HEK293T (cell line): ENCODE results near the gene HS3ST6.

ENCODE experiments used
- ARNT ChIP-seq: fragments of 450-650 bp; IDR thresholded peaks from 2 replicates; pipeline ENCODE4 v1.6.1; 2017; ENCODE audit warnings: mild to moderate bottlenecking
- BHLHE40 ChIP-seq: fragments of 450-650 bp; IDR thresholded peaks from 2 replicates; pipeline ENCODE4 v1.6.1; 2016; ENCODE audit warnings: mild to moderate bottlenecking, moderate library complexity, borderline replicate concordance
- ELF4 ChIP-seq: fragments of 450-650 bp; IDR thresholded peaks from 2 replicates; pipeline ENCODE4 v1.6.1; 2017; ENCODE audit warnings: antibody characterized with exemption
- FOXA1 ChIP-seq: fragments of 450-650 bp; IDR thresholded peaks from 2 replicates; pipeline ENCODE4 v1.6.1; 2016; ENCODE audit warnings: mild to moderate bottlenecking
- FOXK2 ChIP-seq: fragments of 450-650 bp; IDR thresholded peaks from 2 replicates; pipeline ENCODE4 v1.6.1; 2016; ENCODE audit warnings: mild to moderate bottlenecking
- HDGF ChIP-seq: fragments of 450-650 bp; IDR thresholded peaks from 2 replicates; pipeline ENCODE4 v1.6.1; 2017; ENCODE audit warnings: antibody characterized with exemption, borderline replicate concordance
- LEF1 ChIP-seq: fragments of 450-650 bp; IDR thresholded peaks from 2 replicates; pipeline ENCODE4 v1.6.1; 2017; ENCODE audit warnings: mild to moderate bottlenecking, borderline replicate concordance
- SP1 ChIP-seq: fragments of 450-650 bp; IDR thresholded peaks from 2 replicates; pipeline ENCODE4 v1.6.1; 2017
- SUZ12 ChIP-seq: fragments of 450-650 bp; IDR thresholded peaks from 2 replicates; pipeline ENCODE4 v1.6.1; 2016; ENCODE audit warnings: mild to moderate bottlenecking
- TARDBP ChIP-seq: fragments of 450-650 bp; IDR thresholded peaks from 2 replicates; pipeline ENCODE4 v1.6.1; 2016
- ZNF384 ChIP-seq: fragments of 450-650 bp; IDR thresholded peaks from 2 replicates; pipeline ENCODE4 v1.6.1; 2016

DNA sequence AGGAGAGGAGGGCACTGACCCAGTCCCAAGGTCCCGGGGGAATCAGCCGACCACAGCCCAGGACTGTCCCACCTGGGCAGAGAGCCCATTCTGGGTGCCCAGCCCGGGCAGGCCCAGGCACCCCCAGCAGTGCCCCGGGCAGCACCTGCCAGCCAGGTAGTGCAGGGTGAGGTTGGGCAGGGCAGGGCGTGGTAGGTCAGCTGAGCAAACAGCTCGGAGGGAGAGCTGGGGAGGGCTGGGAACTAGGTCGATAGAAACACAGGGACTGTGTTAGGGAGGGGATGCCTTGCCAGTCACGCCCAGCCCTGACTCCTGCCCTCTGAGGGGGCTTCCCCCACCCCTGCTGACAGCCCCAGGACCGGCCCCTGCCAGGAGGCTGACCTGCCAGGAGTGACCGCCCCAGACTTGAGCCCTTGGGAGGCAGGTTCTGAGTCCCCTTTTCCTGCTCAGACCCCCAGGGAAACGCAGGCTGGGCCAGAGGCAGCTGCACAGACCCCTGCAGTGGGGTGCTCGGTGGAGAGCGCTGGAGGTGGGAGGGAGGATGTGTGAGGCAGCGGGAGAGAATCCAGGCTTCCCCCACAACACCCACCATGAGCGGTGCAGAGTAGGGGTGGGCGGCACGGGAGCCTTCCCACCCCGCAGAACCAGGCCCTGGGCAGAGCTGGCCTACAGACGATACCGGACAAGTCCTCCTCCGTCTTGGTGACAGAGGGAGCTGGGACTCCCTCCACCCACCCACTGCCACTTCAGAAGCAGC is 4.7 kb downstream of the HS3ST6 start:
- TF ChIP-seq ARNT (no peak), SUZ12 (no peak), ZNF384 (no peak), LEF1 (no peak), TARDBP (no peak), ELF4 (no peak), FOXA1 (no peak), HDGF (no peak), FOXK2 (no peak), BHLHE40 (no peak), SP1 (no peak)
